Keratinocyte (primary cell): Measurements from ENCODE around the gene TMEM248. TPM values are rescaled to one million over a fixed set of nuclear protein-coding genes. Genes with fewer than 3 reads are reported as not detected.

ENCODE experiments used
- polyA plus RNA-seq, 5 experiments: library from polyadenylated mRNA; depleted of rRNA in 3 of 5; stranded (reverse) in 3 of 5; stranded (forward) in 1 of 5; unstranded in 1 of 5; fragments of >200 nt; gene quantifications; 1 replicate in 1 of 5; 2 replicates in 3 of 5; 3 replicates in 1 of 5; pipeline versions ENCODE4 v1.2.1 to v1.2.3, GENCODE V29; 2011 to 2012; ENCODE audit warnings: missing spikeins in 2 of 5, low read depth in 1 of 5, low replicate concordance in 1 of 5
- small RNA-seq, 3 experiments: library from RNA; depleted of rRNA; stranded (forward); fragments of <200 nt; gene quantifications; one replicate each; pipeline ENCODE3, GENCODE V24; 2012; ENCODE audit warnings: low read depth in 3 of 3, low replicate concordance in 1 of 3; ENCODE audit not compliant: insufficient read length in 3 of 3

TMEM248 gene
- polyA plus RNA-seq, 1 donor (not counting 4 experiments of a cell fraction or from before 2014, with no cell fraction given): 70.2 TPM

Small RNA genes within 50 kb of the gene (small RNA-seq; reads per million reads assigned to genes)
- gene RF00017 (0 reads per million in 3 experiments), gene RN7SL43P (0 reads per million in 3 experiments), gene RNU6-1254P (0 reads per million in 3 experiments)

Other genes starting within 250 kb of the TMEM248 start
- 49.9 to 68.0 TPM (median 58.2 TPM) in 3 replicates for gene RABGEF1, start 180.5 kb upstream of the TMEM248 start, polyA plus RNA-seq
- gene SBDS, start 74.4 kb downstream of the TMEM248 start, polyA plus RNA-seq: 86.2 to 146 TPM (median 89.9 TPM) in 3 replicates
- gene TYW1, start 75.6 kb downstream of the TMEM248 start, polyA plus RNA-seq: 12.7 to 16.4 TPM (median 16.0 TPM) in 3 replicates